Endothelial cell of umbilical vein (primary cell): ENCODE measurements around the gene ANO1. TPM values are rescaled to one million over a fixed set of nuclear protein-coding genes. Genes with fewer than 3 reads are reported as not detected.

Source experiments
- BruUV-seq: library from RNA; stranded (reverse); fragments of 400-500 nt; replicated peaks from 2 replicates; lab custom pipeline; 2021; lab: Mats Ljungman, UMichigan
- CTCF ChIA-PET: fragments of 300-600, 350-600 bp; sonication (Branson Sonifier 250); formaldehyde crosslinking; loops from one replicate; lab custom pipeline; 2021; ENCODE audit warnings: antibody characterized with exemption, inconsistent platforms; lab: Charles Lee
- POLR2A ChIA-PET: fragments of 300-600, 350-600 bp; sonication (Branson Sonifier 250); formaldehyde crosslinking; loops from one replicate; lab custom pipeline; 2021; ENCODE audit warnings: antibody characterized with exemption, inconsistent platforms; lab: Charles Lee
- DNase-seq: peaks from one replicate; pipeline ENCODE4 v3.0.0-alpha.2; 2011; ENCODE audit warnings: low read depth, low spot score
- FAIRE-seq: peaks from 2 replicates; lab custom pipeline; 2011; peaks lifted over from hg19 to GRCh38; lab: Jason Lieb, UNC
- H2AFZ ChIP-seq: 2 replicates; pipeline ENCODE4 v1.6.0; 2012; ENCODE audit warnings: low read depth, low read length, control low read depth, inconsistent platforms
- H3K27ac ChIP-seq: 2 replicates; pipeline ENCODE4 v1.5.1; 2011; ENCODE audit warnings: low read depth, mild to moderate bottlenecking, control low read depth, low read length, moderate library complexity; ENCODE audit not compliant: insufficient read depth
- H3K27me3 ChIP-seq, 2 experiments: 2 replicates each; pipeline versions ENCODE4 v1.6.0 to v1.6.1; 2011; ENCODE audit warnings: low read length in 2 of 2, mixed read lengths in 1 of 2; ENCODE audit not compliant: control insufficient read depth in 2 of 2, insufficient read depth in 2 of 2
- H3K36me3 ChIP-seq, 2 experiments: 2 replicates in 1 of 2; 3 replicates in 1 of 2; pipeline ENCODE4 v1.5.1; 2011; ENCODE audit warnings: low read length in 2 of 2, mild to moderate bottlenecking in 1 of 2, moderate library complexity in 1 of 2; ENCODE audit not compliant: control insufficient read depth in 2 of 2, insufficient read depth in 2 of 2; ENCODE audit errors: extremely low read depth in 1 of 2
- H3K4me1 ChIP-seq: 3 replicates; pipeline ENCODE4 v1.5.1; 2011; ENCODE audit warnings: mild to moderate bottlenecking, low read length; ENCODE audit not compliant: control insufficient read depth, insufficient read depth; ENCODE audit errors: extremely low read depth
- H3K4me2 ChIP-seq: 2 replicates; pipeline ENCODE4 v1.6.1; 2011; ENCODE audit warnings: low read length, control low read depth, mixed read lengths; ENCODE audit not compliant: insufficient read depth
- H3K4me3 ChIP-seq, 3 experiments: fragments of 200-600 bp in 1 of 3; sonication (generic), shearing (Covaris generic) in 1 of 3; replicated peaks in 1 of 3; 2 replicates each; pipeline ENCODE4 v1.5.1; 2011 to 2016; ENCODE audit warnings: control low read depth in 3 of 3, low read length in 3 of 3, mild to moderate bottlenecking in 2 of 3, inconsistent platforms in 1 of 3, low read depth in 1 of 3, moderate library complexity in 1 of 3; ENCODE audit not compliant: insufficient read depth in 1 of 3
- H3K79me2 ChIP-seq: 2 replicates; pipeline ENCODE4 v1.6.0; 2012; ENCODE audit warnings: low read length, inconsistent platforms; ENCODE audit not compliant: control insufficient read depth, insufficient read depth
- H3K9ac ChIP-seq: replicated peaks from 2 replicates; pipeline ENCODE3; 2011; ENCODE audit warnings: low read length, control low read depth; ENCODE audit not compliant: insufficient read depth; ENCODE audit errors: extremely low read depth
- H3K9me1 ChIP-seq: replicated peaks from 3 replicates; pipeline ENCODE4 v1.6.0; 2011; ENCODE audit warnings: mild to moderate bottlenecking, low read length; ENCODE audit not compliant: control insufficient read depth, insufficient read depth; ENCODE audit errors: extremely low read depth
- H3K9me3 ChIP-seq: replicated peaks from 2 replicates; pipeline ENCODE4 v1.5.1; 2012; ENCODE audit warnings: low read length, inconsistent platforms; ENCODE audit not compliant: control insufficient read depth, insufficient read depth
- H4K20me1 ChIP-seq: replicated peaks from 2 replicates; pipeline ENCODE3; 2011; ENCODE audit warnings: mild to moderate bottlenecking, low read length; ENCODE audit not compliant: control insufficient read depth, insufficient read depth; ENCODE audit errors: extremely low read depth
- EZH2 ChIP-seq: IDR thresholded peaks from 2 replicates; pipeline ENCODE4 v1.6.1; 2012; ENCODE audit warnings: borderline replicate concordance, low read depth, mild to moderate bottlenecking, moderate library complexity, low read length, inconsistent platforms; ENCODE audit not compliant: severe bottlenecking
- FOS ChIP-seq: IDR thresholded peaks from 2 replicates; pipeline ENCODE4 v1.6.1; 2011; ENCODE audit warnings: mild to moderate bottlenecking, low read length, moderate library complexity, borderline replicate concordance; ENCODE audit not compliant: insufficient read depth
- GATA2 ChIP-seq: IDR thresholded peaks from 2 replicates; pipeline ENCODE4 v1.7.0; 2011; ENCODE audit warnings: low read depth, mild to moderate bottlenecking, moderate library complexity, mixed read lengths, low read length; ENCODE audit not compliant: insufficient read length, insufficient read depth
- JUN ChIP-seq: IDR thresholded peaks from 2 replicates; pipeline ENCODE4 v1.6.1; 2011; ENCODE audit warnings: borderline replicate concordance, low read depth; ENCODE audit not compliant: insufficient read length, insufficient read depth
- MYC ChIP-seq: IDR thresholded peaks from one replicate; pipeline ENCODE4 v1.6.1; 2011; ENCODE audit warnings: mild to moderate bottlenecking, low read depth, low read length
- POLR2A ChIP-seq: IDR thresholded peaks from 2 replicates; pipeline ENCODE4 v1.6.1; 2012; ENCODE audit warnings: low read depth, mild to moderate bottlenecking, control low read depth, low read length
- POLR2AphosphoS5 ChIP-seq: IDR thresholded peaks from 2 replicates; pipeline ENCODE4 v1.6.1; 2012; ENCODE audit warnings: low read depth, mild to moderate bottlenecking, control low read depth, low read length, moderate library complexity; ENCODE audit not compliant: insufficient read depth
- dilution Hi-C: fragments of 300-500 bp; cut with MboI; formaldehyde crosslinking; loops from one replicate; pipeline ENCODE4 v1.15.0; 2019; ENCODE audit warnings: low sequenced_read_pairs; ENCODE audit not compliant: extremely low pct_ligation_motif_present
- intact Hi-C: fragments of 100-400 bp; cut with micrococcal nuclease; formaldehyde crosslinking; loops from one replicate; pipeline ENCODE4 v1.10.0; 2022
- polyA plus RNA-seq, 4 experiments: library from polyadenylated mRNA; depleted of rRNA in 3 of 4; stranded (reverse) in 3 of 4; unstranded in 1 of 4; fragments of >200 nt; gene quantifications; 2 replicates each; pipeline versions ENCODE4 v1.2.1 to v1.2.3, GENCODE V29; 2011 to 2012; ENCODE audit warnings: missing spikeins in 1 of 4
- total RNA-seq: library from RNA; stranded (reverse); gene quantifications from 2 replicates; pipeline ENCODE4 v1.2.3, GENCODE V29; 2021
- TF ChIP-seq, protein P1 (sequence below), 2 donors: IDR thresholded peaks; 1 replicate in 1 of 2; 2 replicates in 1 of 2; pipeline ENCODE4 v1.5.1; 2011; ENCODE audit warnings: low read length in 2 of 2, mild to moderate bottlenecking in 2 of 2, moderate library complexity in 2 of 2, control low read depth in 1 of 2, inconsistent platforms in 1 of 2, low read depth in 1 of 2; ENCODE audit not compliant: insufficient read depth in 1 of 2; ENCODE audit errors: extremely low read depth in 1 of 2
- TF ChIP-seq, protein P2 (sequence below): IDR thresholded peaks from 2 replicates; pipeline ENCODE4 v1.6.1; 2011; ENCODE audit not compliant: insufficient read depth, insufficient read length

The ANO1 gene
- total and polyA plus RNA-seq, 2 donors (not counting 3 experiments of a cell fraction or from before 2014, with no cell fraction given) = 0.03 to 0.40 TPM

DNA sequence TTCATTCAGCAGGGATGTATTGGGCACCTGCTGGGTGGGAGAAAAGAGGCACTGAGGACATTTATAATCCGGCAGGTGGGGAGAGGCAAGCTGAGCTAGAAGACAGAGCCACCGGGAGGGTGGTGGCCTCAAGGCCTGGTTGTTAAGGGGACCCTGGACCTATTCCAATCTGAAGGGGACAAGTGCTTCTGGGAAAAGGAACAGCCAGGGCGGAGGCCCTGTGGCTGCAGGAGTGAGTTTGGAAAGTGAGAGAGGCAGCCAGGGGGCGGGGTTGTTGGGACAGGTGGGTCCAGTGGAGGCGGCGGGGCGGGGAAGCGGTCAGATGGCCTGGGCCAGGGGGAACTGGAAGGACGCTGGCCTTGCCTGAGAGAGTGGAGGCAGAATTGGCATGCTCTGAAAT is 29.1 kb downstream of the ANO1 start:
- POLR2A ChIA-PET = no interaction called here
- no peaks in the 10 kb centered on the region for H3K36me3 ChIP-seq
- CTCF ChIA-PET = no interaction called here
- no peak for TF ChIP-seq GATA2
- no peaks in the 10 kb centered on the region for H3K27me3 ChIP-seq
- no peak overlapping the region for H3K4me3 ChIP-seq
- H2AFZ ChIP-seq = no peak overlapping the region
- DNase-seq (no peak), FAIRE-seq (no peak)
- BruUV-seq = no TSS peak
- no peak overlapping the region for H3K4me2 ChIP-seq
- dilution Hi-C loops = no loop called here
- H3K79me2 ChIP-seq = no peaks in the 10 kb centered on the region
- no peak overlapping the region for H3K9ac ChIP-seq
- no peaks in the 10 kb centered on the region for H3K4me1 ChIP-seq
- no peaks in the 10 kb centered on the region for H3K9me1 ChIP-seq
- no peaks in the 10 kb centered on the region for H3K9me3 ChIP-seq
- H3K27ac ChIP-seq = no peak overlapping the region
- intact Hi-C loops = no loop called here
- H4K20me1 ChIP-seq = no peaks in the 10 kb centered on the region

DNA sequence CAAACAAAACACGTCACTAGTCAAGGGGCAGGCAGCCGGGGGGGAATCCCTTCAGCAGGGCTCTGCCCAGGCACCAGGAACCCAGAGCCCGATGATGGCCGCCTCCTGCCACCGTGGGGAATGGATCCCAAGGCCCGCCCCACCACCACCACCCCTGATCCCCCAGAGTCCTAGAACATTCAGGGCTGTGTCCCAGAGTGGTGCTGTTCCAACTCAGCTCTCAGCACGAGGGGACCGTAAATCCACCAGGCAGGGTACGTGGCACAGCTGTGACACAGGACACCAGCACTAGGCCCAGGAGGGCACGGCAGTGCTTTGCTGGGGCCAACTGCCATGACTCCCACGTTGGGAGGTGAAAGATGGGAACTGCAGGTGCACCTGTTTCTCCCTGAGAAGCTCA is 29.6 kb downstream of the ANO1 start:
- no peak overlapping the region for H3K4me2 ChIP-seq
- no peak overlapping the region for H3K27ac ChIP-seq
- H3K36me3 ChIP-seq = no peaks in the 10 kb centered on the region
- no peak for DNase-seq
- TF ChIP-seq MYC (no peak), JUN (no peak), FOS (no peak), EZH2 (no peak), POLR2AphosphoS5 (no peak), GATA2 (no peak), POLR2A (no peak)
- TF ChIP-seq, protein P1, sequence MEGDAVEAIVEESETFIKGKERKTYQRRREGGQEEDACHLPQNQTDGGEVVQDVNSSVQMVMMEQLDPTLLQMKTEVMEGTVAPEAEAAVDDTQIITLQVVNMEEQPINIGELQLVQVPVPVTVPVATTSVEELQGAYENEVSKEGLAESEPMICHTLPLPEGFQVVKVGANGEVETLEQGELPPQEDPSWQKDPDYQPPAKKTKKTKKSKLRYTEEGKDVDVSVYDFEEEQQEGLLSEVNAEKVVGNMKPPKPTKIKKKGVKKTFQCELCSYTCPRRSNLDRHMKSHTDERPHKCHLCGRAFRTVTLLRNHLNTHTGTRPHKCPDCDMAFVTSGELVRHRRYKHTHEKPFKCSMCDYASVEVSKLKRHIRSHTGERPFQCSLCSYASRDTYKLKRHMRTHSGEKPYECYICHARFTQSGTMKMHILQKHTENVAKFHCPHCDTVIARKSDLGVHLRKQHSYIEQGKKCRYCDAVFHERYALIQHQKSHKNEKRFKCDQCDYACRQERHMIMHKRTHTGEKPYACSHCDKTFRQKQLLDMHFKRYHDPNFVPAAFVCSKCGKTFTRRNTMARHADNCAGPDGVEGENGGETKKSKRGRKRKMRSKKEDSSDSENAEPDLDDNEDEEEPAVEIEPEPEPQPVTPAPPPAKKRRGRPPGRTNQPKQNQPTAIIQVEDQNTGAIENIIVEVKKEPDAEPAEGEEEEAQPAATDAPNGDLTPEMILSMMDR (IDR thresholded peaks at IDR 0.05; ENCODE audit: extremely low read depth in 1 of 2, insufficient read depth in 1 of 2, low read depth in 1 of 2, low read length in 2 of 2) = no peak
- TF ChIP-seq, protein P2, sequence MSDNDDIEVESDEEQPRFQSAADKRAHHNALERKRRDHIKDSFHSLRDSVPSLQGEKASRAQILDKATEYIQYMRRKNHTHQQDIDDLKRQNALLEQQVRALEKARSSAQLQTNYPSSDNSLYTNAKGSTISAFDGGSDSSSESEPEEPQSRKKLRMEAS = no peak
- no peak overlapping the region for H2AFZ ChIP-seq
- ChIA-PET CTCF (no interaction called here), POLR2A (no interaction called here)
- H3K4me1 ChIP-seq = no peaks in the 10 kb centered on the region
- intact Hi-C loops (no loop called here), dilution Hi-C loops (no loop called here)
- H3K9ac ChIP-seq = no peak overlapping the region
- H3K27me3 ChIP-seq = no peaks in the 10 kb centered on the region
- H3K9me3 ChIP-seq = no peaks in the 10 kb centered on the region
- no peaks in the 10 kb centered on the region for H3K9me1 ChIP-seq
- no TSS peak for BruUV-seq
- no peaks in the 10 kb centered on the region for H3K79me2 ChIP-seq
- no peaks in the 10 kb centered on the region for H4K20me1 ChIP-seq
- no peak overlapping the region for H3K4me3 ChIP-seq
- FAIRE-seq = no peak
